ENCODE data around the gene NFKBIE. TPM values are rescaled to one million over a fixed set of nuclear protein-coding genes. Genes with fewer than 3 reads are reported as not detected.

Gene NFKBIE
- polyA plus RNA-seq, 4 donors, result 7.6 to 13.5 (median 9.7) TPM

GRCh38 chr6:44250067-44250717, 15.2 kb downstream of the NFKBIE start:
- Histone ChIP-seq H3K36me3 (ENCODE audit: control insufficient read depth in 3 of 3, insufficient read depth in 2 of 3, low read depth in 1 of 3, low read length in 3 of 3) (peaks cover 19 to 53% (median 25%) of the 10 kb centered on the region in 3 donors), H3K27me3 (ENCODE audit: control insufficient read depth in 3 of 3, insufficient read depth in 3 of 3, low read length in 3 of 3) (no peaks in the 10 kb centered on the region), H3K9me3 (ENCODE audit: control insufficient read depth in 2 of 2, insufficient read depth in 1 of 2, low read depth in 1 of 2, low read length in 1 of 2) (no peaks in the 10 kb centered on the region), H3K4me1 (ENCODE audit: control insufficient read depth in 3 of 3, insufficient read depth in 2 of 3, low read depth in 1 of 3, low read length in 2 of 3) (peaks cover 0 to 20% (median 5%) of the 10 kb centered on the region in 3 donors), H3K4me3 (ENCODE audit: low read depth in 1 of 3, low read length in 3 of 3) (no peak overlapping the region), H3K27ac (ENCODE audit: low read depth in 1 of 3, low read length in 2 of 3) (no peak overlapping the region)
- WGBS, 3 donors, result 56 to 67% (median 61%) methylated on average over 6 of the region's 6 CpGs
- FAIRE-seq (no peak), DNase-seq (no peak)

- H3K9me3 ChIP-seq (ENCODE audit: control insufficient read depth in 2 of 2, insufficient read depth in 1 of 2, low read depth in 1 of 2, low read length in 1 of 2), result no peaks in the 10 kb centered on the region
- no peak overlapping the region for H3K27ac ChIP-seq (ENCODE audit: low read depth in 1 of 3, low read length in 2 of 3)
- no peak for FAIRE-seq
- peaks cover 0 to 16% (median 5%) of the 10 kb centered on the region in 3 donors for H3K4me1 ChIP-seq (ENCODE audit: control insufficient read depth in 3 of 3, insufficient read depth in 2 of 3, low read depth in 1 of 3, low read length in 2 of 3)
- no peaks in the 10 kb centered on the region for H3K27me3 ChIP-seq (ENCODE audit: control insufficient read depth in 3 of 3, insufficient read depth in 3 of 3, low read length in 3 of 3)
- no peak for DNase-seq
- no peak overlapping the region for H3K4me3 ChIP-seq (ENCODE audit: low read depth in 1 of 3, low read length in 3 of 3)
- peaks cover 19 to 43% (median 20%) of the 10 kb centered on the region in 3 donors for H3K36me3 ChIP-seq (ENCODE audit: control insufficient read depth in 3 of 3, insufficient read depth in 2 of 3, low read depth in 1 of 3, low read length in 3 of 3)
- 66 to 73% (median 68%) methylated on average over 9 of the region's 9 CpGs for WGBS, 3 donors
Observed at GRCh38 chr6:44249082-44249748, 16.1 kb downstream of the NFKBIE start.

GRCh38 chr6:44248579-44248978, 16.8 kb downstream of the NFKBIE start:
- Histone ChIP-seq H3K27ac (ENCODE audit: low read depth in 1 of 3, low read length in 2 of 3) (no peak overlapping the region), H3K27me3 (ENCODE audit: control insufficient read depth in 3 of 3, insufficient read depth in 3 of 3, low read length in 3 of 3) (no peaks in the 10 kb centered on the region), H3K36me3 (ENCODE audit: control insufficient read depth in 3 of 3, insufficient read depth in 2 of 3, low read depth in 1 of 3, low read length in 3 of 3) (peaks cover 19 to 40% (median 20%) of the 10 kb centered on the region in 3 donors), H3K9me3 (ENCODE audit: control insufficient read depth in 2 of 2, insufficient read depth in 1 of 2, low read depth in 1 of 2, low read length in 1 of 2) (no peaks in the 10 kb centered on the region), H3K4me1 (ENCODE audit: control insufficient read depth in 3 of 3, insufficient read depth in 2 of 3, low read depth in 1 of 3, low read length in 2 of 3) (peaks cover 0 to 16% (median 5%) of the 10 kb centered on the region in 3 donors), H3K4me3 (ENCODE audit: low read depth in 1 of 3, low read length in 3 of 3) (peak overlapping the region in 1 of 3 donors; percentile 89)
- 10 to 26% (median 14%) methylated on average over 1 of the region's 1 CpG for WGBS, 3 donors
- no peak for DNase-seq
- no peak for FAIRE-seq

GRCh38 chr6:44247338-44248302, 17.7 kb downstream of the NFKBIE start:
- DNase-seq, result peak; percentile 84 to 89
- H3K9me3 ChIP-seq (ENCODE audit: control insufficient read depth in 2 of 2, insufficient read depth in 1 of 2, low read depth in 1 of 2, low read length in 1 of 2), result no peaks in the 10 kb centered on the region
- no peaks in the 10 kb centered on the region for H3K27me3 ChIP-seq (ENCODE audit: control insufficient read depth in 3 of 3, insufficient read depth in 3 of 3, low read length in 3 of 3)
- peak overlapping the region; percentile 72 to 96 (median 96) for H3K27ac ChIP-seq (ENCODE audit: low read depth in 1 of 3, low read length in 2 of 3)
- H3K4me1 ChIP-seq (ENCODE audit: control insufficient read depth in 3 of 3, insufficient read depth in 2 of 3, low read depth in 1 of 3, low read length in 2 of 3), result peaks cover 0 to 16% (median 5%) of the 10 kb centered on the region in 3 donors
- FAIRE-seq, result no peak
- peak overlapping the region; percentile 81 to 97 (median 89) for H3K4me3 ChIP-seq (ENCODE audit: low read depth in 1 of 3, low read length in 3 of 3)
- H3K36me3 ChIP-seq (ENCODE audit: control insufficient read depth in 3 of 3, insufficient read depth in 2 of 3, low read depth in 1 of 3, low read length in 3 of 3), result peaks cover 12 to 30% (median 17%) of the 10 kb centered on the region in 3 donors
- 0% methylated on average over 52 of the region's 52 CpGs for WGBS, 3 donors

- H3K4me1 ChIP-seq (ENCODE audit: control insufficient read depth in 3 of 3, insufficient read depth in 2 of 3, low read depth in 1 of 3, low read length in 2 of 3), result peaks cover 0 to 16% (median 5%) of the 10 kb centered on the region in 3 donors
- FAIRE-seq, result no peak
- H3K27ac ChIP-seq (ENCODE audit: low read depth in 1 of 3, low read length in 2 of 3), result peak within 1 kb of the TSS; percentile 72 to 96 (median 96)
- peaks cover 8 to 23% (median 15%) of the 10 kb centered on the region in 3 donors for H3K36me3 ChIP-seq (ENCODE audit: control insufficient read depth in 3 of 3, insufficient read depth in 2 of 3, low read depth in 1 of 3, low read length in 3 of 3)
- H3K9me3 ChIP-seq (ENCODE audit: control insufficient read depth in 2 of 2, insufficient read depth in 1 of 2, low read depth in 1 of 2, low read length in 1 of 2), result no peaks in the 10 kb centered on the region
- H3K4me3 ChIP-seq (ENCODE audit: low read depth in 1 of 3, low read length in 3 of 3), result peak within 1 kb of the TSS; percentile 81 to 97 (median 89)
- WGBS, 3 donors, result 0 to 1% (median 1%) methylated on average over 34 of the region's 34 CpGs
- H3K27me3 ChIP-seq (ENCODE audit: control insufficient read depth in 3 of 3, insufficient read depth in 3 of 3, low read length in 3 of 3), result no peaks in the 10 kb centered on the region
- peak; percentile 97 to 98 for DNase-seq
Observed at GRCh38 chr6:44246663-44247337, 18.6 kb downstream of the NFKBIE start, which contains the start of gene HSP90AB1. Gene HSP90AB1 (plus strand): TSS chr6:44247101. CDS start chr6:44248630, 1,529 bp downstream.

GRCh38 chr6:44245912-44246662, 19.3 kb downstream of the NFKBIE start:
- Histone ChIP-seq H3K27me3 (ENCODE audit: control insufficient read depth in 3 of 3, insufficient read depth in 3 of 3, low read length in 3 of 3) (no peaks in the 10 kb centered on the region), H3K27ac (ENCODE audit: low read depth in 1 of 3, low read length in 2 of 3) (peak overlapping the region; percentile 72 to 96 (median 96)), H3K4me3 (ENCODE audit: low read depth in 1 of 3, low read length in 3 of 3) (peak overlapping the region; percentile 62 to 89 (median 81)), H3K9me3 (ENCODE audit: control insufficient read depth in 2 of 2, insufficient read depth in 1 of 2, low read depth in 1 of 2, low read length in 1 of 2) (no peaks in the 10 kb centered on the region), H3K4me1 (ENCODE audit: control insufficient read depth in 3 of 3, insufficient read depth in 2 of 3, low read depth in 1 of 3, low read length in 2 of 3) (peaks cover 0 to 16% (median 5%) of the 10 kb centered on the region in 3 donors), H3K36me3 (ENCODE audit: control insufficient read depth in 3 of 3, insufficient read depth in 2 of 3, low read depth in 1 of 3, low read length in 3 of 3) (peaks cover 8 to 16% (median 13%) of the 10 kb centered on the region in 3 donors)
- 1% methylated on average over 55 to 62 of the region's 62 CpGs for WGBS, 3 donors
- DNase-seq (peak; percentile 76 to 96), FAIRE-seq (no peak)

GRCh38 chr6:44245391-44245911, 19.9 kb downstream of the NFKBIE start:
- H3K36me3 ChIP-seq (ENCODE audit: control insufficient read depth in 3 of 3, insufficient read depth in 2 of 3, low read depth in 1 of 3, low read length in 3 of 3), result peaks cover 3 to 16% (median 6%) of the 10 kb centered on the region in 3 donors
- WGBS, 3 donors, result 77 to 85% (median 77%) methylated on average over 11 to 12 of the region's 12 CpGs
- H3K9me3 ChIP-seq (ENCODE audit: control insufficient read depth in 2 of 2, insufficient read depth in 1 of 2, low read depth in 1 of 2, low read length in 1 of 2), result no peaks in the 10 kb centered on the region
- peaks cover 0 to 16% (median 5%) of the 10 kb centered on the region in 3 donors for H3K4me1 ChIP-seq (ENCODE audit: control insufficient read depth in 3 of 3, insufficient read depth in 2 of 3, low read depth in 1 of 3, low read length in 2 of 3)
- DNase-seq (no peak), FAIRE-seq (no peak)
- H3K27ac ChIP-seq (ENCODE audit: low read depth in 1 of 3, low read length in 2 of 3), result peak overlapping the region in 2 of 3 donors; percentile 96
- H3K4me3 ChIP-seq (ENCODE audit: low read depth in 1 of 3, low read length in 3 of 3), result peak overlapping the region in 2 of 3 donors; percentile 81 to 89
- no peaks in the 10 kb centered on the region for H3K27me3 ChIP-seq (ENCODE audit: control insufficient read depth in 3 of 3, insufficient read depth in 3 of 3, low read length in 3 of 3)
